Sigmoid colon (tissue), 4 donors: ENCODE data around the gene VPS52.

Source experiments
- CTCF ChIP-seq, 4 experiments: fragments of 450-650 bp in 3 of 4; fragments of 200-600 bp in 1 of 4; IDR thresholded peaks; one replicate each; pipeline ENCODE4 v1.5.1; 2016 to 2019; ENCODE audit warnings: antibody characterized with exemption in 4 of 4, mild to moderate bottlenecking in 3 of 4, moderate library complexity in 2 of 4
- EP300 ChIP-seq, 4 donors: sonication (generic); formaldehyde crosslinking; IDR thresholded peaks; one replicate each; pipeline ENCODE4 v1.6.1; 2017; ENCODE audit warnings: antibody characterized with exemption in 4 of 4
- POLR2AphosphoS5 ChIP-seq, 4 donors: sonication (generic); formaldehyde crosslinking; IDR thresholded peaks; one replicate each; pipeline ENCODE4 v1.6.1; 2017; ENCODE audit warnings: antibody characterized with exemption in 4 of 4

GRCh38 chr6:33249732-33250630 is 21.7 kb downstream of the VPS52 start:
- no peak for TF ChIP-seq EP300 (IDR thresholded peaks at IDR 0.05)
- no peak for TF ChIP-seq CTCF (IDR thresholded peaks at IDR 0.05)
- TF ChIP-seq POLR2AphosphoS5 (IDR thresholded peaks at IDR 0.05): no peak
